ENCODE results near the gene PFKFB2.

The PFKFB2 gene

GRCh38 chr1:207022996-207023679 lies 29.9 kb upstream of the PFKFB2 start:
- DNase-seq: no peak

DNA sequence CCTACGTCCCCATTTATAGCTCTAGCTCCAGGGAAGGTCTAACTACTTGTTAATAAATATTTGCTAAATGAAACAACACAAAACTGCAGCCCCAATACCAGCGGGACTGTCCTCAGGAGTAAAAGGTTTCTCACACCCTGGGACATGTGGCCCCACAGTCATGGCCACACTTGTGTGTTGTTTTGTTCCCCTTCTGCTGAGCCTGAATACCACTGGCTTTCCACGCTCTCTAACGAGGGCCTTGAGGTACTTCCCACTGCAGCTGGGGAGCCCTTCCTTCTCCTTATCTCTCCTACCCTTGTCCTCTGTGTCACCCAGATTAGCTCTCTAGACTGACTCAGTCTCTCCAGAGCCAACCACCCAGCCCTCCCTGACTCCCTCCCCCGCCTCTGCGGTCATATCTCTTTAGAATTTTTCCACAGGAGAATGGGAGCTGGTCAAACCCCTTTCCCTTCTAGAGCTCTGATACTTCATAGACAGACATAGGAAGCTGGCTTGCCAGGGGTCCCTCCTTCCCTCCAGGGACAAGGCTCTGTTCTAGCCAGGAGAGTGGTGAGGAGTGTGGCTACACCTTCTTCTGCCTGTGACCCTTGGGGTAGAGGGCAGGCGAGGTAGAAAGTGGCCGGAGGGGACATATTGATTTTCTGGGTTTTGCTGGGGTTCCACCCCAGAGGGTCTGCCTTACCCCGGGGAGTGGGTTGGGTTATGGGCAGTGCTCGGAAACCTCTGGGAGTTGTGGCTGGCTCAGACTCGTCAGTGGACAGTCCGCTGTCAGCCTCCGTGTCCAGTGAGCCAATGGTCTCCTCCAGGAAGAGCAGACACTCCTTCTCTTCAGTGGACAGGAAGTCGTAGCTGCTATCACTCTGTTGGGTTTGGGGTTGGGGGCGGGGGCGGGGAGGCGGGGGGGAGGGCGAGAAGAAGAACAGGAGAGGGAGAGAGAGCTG lies 28.6 kb upstream of the PFKFB2 start:
- no peak for DNase-seq

GRCh38 chr1:207025146-207025880 lies 27.8 kb upstream of the PFKFB2 start:
- DNase-seq: no peak

GRCh38 chr1:207026104-207026534 lies 27.0 kb upstream of the PFKFB2 start:
- DNase-seq: no peak

DNA sequence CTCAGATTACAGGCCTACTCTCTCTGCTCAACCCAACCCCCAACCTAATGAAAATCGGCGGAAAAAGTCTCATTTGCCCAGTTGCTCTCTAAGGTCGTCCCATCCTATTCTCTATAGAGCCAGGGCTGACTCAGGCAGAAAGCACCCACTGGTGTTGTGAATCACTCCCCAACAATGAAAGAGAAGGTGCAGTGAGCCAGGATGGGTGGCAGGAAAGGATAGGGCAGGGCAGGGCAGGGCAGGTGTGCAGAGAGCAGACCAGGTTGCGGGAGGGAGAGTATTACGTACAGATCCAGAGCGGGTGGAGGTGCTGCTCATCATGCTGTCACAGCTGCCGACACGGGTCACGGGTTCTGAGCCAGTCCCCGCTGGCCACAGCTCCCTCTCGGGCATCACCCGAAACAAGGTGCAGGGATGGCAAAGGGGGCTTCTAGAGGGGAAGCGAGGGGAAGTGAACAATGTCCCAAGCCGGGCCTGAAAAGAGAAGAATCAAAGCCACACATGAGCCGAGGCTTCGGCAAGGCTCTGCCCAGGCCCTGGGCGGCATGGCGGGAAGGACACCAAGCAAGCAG lies 25.8 kb upstream of the PFKFB2 start:
- no peak for DNase-seq

- DNase-seq: no peak
These were observed 25.2 kb upstream of the PFKFB2 start for GRCh38 chr1:207027921-207028320.

DNA sequence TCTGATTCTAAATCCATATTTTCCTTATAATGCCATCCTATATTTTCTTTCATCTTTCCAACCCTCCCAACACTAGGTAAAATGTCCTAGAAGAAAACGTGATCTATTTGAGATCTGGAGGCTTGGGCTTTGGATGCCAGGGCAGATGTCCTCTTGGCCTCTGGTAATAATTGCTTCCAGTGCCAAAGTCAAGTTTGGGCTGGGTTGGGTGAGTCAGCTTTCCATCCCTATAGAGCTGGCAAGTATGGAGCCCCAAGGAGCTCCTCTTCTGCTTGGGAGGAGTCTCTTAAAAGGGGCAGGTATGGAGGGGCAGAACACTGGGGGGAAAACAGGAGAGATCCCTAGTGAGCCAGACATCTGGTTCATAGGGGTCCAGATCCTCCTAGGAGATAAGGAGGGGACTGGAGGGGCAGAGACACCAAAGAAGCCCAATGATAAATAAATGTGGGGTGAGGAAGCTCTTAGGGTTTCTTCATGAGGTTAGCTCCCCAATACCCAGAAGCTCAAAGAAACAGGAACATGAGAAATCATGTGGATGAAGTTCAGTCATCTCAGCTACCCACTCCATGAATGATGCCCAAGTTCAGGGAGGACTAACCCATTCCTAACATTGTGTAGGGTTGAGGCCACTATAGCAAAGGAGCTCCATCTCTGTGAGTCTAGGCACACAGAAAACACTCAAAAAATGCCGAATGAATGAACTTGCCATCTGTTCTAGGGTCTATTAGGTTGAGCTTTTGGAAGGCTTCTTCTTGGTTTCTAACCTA lies 24.0 kb upstream of the PFKFB2 start:
- no peak for DNase-seq

- DNase-seq: no peak
These were observed 23.2 kb upstream of the PFKFB2 start for GRCh38 chr1:207029701-207030521.

DNA sequence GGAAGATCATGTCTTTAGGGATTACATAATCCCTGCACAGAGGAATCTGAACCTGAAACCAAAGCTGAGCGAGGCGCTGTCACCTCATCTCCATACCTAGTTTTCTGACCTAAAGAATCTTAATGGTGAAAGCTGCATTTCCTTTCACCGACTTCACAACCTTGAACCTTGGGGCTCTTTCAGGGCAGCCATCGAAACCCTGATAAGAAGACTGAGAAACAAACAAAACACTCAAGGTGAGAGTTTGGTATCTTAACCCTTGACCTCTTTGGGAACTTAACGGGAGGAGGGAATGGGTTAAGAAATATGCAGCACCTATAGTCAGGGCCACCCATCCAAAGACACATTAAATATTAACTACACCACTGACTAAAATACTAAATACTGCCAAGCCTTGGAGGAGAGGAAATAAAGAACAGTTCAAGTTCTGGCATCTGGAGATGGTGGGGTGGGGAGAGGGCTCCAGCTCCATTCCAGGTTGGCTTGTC lies 22.5 kb upstream of the PFKFB2 start:
- no peak for DNase-seq

DNA sequence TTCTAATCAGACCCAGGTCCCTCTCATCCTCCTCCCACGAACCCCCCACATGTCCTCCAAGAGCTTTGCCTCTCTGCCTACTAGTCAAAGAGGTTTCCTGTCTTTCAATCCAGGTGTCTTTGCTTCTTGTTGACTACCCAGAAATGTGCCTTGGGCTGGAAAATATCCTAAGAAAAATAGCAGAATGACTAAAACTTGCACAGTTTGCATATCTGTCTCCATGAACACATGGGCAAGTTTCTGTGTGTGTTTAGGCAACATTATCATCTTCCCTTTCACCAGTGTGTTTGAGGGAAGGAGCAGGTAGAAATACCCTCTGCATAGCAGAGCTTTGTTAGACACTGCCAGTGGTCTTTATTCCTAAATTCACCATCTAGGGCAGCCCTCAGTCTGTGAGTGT lies 22.1 kb upstream of the PFKFB2 start:
- no peak for DNase-seq

DNA sequence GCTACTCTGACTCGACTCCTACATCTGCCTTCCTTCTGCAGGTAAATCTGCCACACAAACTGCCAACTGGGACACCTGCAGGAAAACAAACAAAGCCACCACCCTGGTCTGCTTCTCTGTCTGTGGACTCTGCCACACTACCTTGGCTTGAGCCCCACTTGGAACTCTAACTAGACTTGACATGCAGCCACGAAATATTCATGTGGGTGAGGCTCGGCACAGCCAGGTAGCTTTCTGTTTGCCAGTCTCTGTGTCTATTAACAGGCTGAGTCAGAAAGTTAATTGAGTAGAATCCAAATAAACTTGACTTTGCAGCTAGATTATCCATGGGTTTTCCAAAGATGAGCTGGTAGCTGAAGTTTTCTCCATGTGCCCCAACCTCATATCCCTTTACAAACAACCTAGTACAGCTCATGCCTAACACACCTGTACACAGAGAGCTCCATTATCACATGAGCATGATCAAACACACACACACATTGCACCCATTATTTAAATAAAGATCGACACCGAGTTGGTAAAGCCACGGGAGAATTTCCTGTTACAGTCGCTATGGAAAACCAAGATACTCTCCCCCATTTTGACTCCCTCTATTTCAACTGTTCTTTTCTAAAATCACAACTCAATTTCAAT lies 21.3 kb upstream of the PFKFB2 start:
- no peak for DNase-seq

- DNase-seq: no peak
These were observed 20.5 kb upstream of the PFKFB2 start, which contains the start of gene C1orf116 for GRCh38 chr1:207032528-207033017. Gene C1orf116 (minus strand): TSS chr1:207032756. CDS start chr1:207027598, 5,158 bp downstream.

DNA sequence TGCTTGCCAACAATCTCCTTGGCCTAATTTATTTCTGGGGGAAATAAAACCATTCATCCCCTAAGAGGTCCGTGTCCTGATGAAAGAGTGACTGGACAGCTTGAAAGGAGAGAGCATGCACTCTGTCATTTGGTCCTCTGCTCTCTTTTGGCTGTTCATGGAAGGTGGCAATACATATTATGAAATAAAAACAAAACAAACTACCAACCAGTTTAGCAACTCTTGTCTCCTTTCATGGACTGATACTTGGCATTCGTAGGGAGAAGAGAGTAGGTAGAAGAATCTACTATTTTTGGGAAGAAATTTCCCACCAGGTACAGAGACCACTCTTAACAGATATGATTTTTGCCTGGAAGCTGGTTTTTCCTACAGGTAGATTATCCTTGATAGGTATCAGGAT lies 19.8 kb upstream of the PFKFB2 start:
- no peak for DNase-seq

- DNase-seq: no peak
These were observed 18.9 kb upstream of the PFKFB2 start for GRCh38 chr1:207034208-207034607.

GRCh38 chr1:207034998-207035397 lies 18.1 kb upstream of the PFKFB2 start:
- DNase-seq: no peak

DNA sequence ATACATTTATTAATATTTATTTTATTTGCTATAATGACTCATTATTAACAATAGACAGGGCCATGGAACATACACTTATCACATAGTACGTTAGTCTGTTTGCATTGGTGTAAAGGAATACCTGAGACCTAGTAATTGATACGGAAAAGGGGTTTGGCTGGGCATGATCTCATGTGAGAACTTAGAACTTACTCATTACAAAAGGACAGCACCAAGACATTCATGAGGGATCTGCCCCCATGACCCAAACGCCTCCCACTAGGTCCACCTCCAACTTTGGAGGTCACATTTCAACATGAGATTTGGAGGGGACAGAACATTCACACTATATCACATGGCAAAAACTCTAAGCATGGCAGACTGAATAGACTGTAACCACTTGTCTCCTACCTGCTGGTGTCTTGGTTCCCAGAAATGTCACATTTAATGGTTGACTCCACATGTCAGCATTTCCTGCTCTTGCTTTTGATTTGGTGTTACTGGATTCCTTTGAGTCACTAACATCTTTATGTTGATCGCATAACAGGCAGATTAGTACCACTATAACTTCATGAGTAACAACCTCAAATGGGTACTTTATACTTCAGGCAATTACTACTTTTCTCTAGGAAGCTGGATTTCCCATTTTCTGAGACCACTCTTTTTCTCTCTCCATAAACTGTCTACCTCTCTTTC lies 17.1 kb upstream of the PFKFB2 start:
- no peak for DNase-seq

GRCh38 chr1:207036865-207037264 lies 16.2 kb upstream of the PFKFB2 start:
- DNase-seq: no peak

- no peak for DNase-seq
These were observed 13.5 kb upstream of the PFKFB2 start for GRCh38 chr1:207039380-207040180.

DNA sequence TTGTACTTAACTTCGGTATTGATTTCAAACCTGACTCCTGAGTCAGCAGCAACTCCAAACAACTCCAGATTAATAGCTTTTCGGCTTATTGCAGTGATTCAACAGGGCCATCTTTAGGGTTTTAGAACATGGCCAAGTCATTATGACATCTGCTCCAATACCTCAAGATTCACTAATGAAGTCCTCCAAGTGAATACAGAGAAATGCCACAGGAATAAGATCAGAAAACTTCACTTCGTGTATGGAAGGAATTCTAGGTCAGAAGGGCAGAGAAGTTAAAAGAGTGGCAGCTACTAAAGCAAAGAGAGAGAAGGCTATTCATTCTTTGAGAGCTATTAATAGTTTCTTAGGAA lies 12.9 kb upstream of the PFKFB2 start:
- no peak for DNase-seq
